Stimulated activated CD4-positive, alpha-beta T cell treated with anti-CD3 and anti-CD28 coated beads, Interleukin-12 subunit alpha, Interleukin-12 subunit beta, amount 100 ng/mL, for 24 hours (primary cell): ENCODE results near the gene KLHDC7B.

ENCODE experiments used
- DNase-seq, 2 experiments: peaks; one replicate each; pipeline ENCODE4 v3.0.0-alpha.2; 2020; ENCODE audit warnings: low read depth in 2 of 2

KLHDC7B gene

DNA sequence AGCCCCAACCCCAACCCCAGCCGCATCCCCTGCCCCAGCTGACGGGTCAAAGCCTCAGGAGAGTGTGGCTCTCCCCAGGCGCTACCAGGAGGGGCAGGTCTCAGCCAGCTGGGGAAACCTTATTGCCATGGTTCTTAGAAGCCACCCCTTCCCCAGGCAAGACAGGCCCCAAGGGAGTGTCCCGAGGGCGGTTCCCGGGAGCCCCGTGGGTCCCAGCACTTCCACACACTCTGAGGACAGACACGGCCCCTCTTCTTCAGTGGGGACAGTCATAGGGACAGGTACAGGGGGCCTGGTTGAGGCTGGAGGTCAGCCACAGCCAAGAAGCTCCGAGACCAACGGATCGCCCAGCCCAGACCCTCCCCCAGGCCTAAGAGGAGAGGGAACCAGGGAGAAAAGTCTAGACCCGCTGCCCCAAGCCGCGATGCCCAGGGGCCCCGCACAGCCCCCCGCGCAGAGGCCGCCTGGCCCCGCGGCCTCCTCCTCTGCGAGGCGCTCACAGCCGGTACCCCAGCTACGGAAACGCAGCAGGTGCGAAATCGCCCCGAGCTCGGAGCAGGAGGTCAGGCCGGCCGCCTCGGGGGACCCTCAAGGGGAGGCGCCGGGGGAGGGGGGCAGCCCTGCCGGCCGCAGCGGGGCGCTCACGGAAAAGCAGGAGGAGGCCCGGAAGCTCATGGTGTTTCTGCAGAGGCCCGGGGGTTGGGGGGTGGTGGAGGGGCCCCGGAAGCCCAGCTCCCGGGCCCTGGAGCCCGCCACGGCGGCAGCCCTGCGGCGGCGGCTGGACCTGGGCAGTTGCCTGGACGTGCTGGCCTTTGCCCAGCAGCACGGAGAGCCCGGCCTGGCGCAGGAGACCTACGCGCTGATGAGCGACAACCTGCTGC lies 2.6 kb downstream of the KLHDC7B start:
- DNase-seq = no peak

DNA sequence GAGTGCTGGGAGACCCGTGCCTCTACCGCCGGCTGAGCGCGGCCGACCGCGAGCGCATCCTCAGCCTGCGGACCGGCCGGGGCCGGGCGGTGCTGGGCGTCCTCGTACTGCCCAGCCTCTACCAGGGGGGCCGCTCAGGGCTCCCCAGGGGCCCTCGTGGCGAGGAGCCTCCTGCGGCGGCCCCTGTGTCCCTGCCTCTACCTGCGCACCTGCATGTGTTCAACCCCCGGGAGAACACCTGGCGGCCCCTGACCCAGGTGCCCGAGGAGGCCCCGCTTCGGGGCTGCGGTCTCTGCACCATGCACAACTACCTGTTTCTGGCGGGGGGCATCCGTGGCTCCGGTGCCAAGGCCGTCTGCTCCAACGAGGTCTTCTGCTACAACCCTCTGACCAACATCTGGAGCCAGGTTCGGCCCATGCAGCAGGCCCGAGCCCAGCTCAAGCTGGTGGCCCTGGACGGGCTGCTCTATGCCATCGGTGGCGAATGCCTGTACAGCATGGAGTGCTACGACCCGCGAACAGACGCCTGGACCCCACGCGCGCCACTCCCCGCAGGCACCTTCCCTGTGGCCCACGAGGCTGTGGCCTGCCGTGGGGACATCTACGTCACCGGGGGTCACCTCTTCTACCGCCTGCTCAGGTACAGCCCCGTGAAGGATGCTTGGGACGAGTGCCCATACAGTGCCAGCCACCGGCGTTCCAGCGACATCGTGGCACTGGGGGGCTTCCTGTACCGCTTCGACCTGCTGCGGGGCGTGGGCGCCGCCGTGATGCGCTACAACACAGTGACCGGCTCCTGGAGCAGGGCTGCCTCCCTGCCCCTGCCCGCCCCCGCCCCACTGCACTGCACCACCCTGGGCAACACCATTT lies 3.5 kb downstream of the KLHDC7B start:
- no peak for DNase-seq

DNA sequence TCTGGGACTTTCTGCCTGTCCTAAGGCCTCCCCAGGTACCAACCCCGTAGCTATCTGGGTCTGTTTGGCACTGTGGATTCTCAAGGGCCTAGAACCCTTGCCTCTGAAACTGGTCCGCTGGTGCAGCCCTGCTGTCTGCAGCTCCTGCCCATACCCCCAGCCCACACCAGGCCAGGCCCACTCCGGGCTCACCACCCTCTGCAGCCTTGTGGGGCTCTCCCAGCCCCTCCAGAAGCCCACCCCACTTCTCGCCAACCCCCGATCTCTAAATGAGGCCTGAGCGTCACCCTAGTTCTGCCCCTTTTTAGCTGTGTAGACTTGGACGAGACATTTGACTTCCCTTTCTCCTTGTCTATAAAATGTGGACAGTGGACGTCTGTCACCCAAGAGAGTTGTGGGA lies 4.7 kb downstream of the KLHDC7B start:
- DNase-seq = no peak

DNA sequence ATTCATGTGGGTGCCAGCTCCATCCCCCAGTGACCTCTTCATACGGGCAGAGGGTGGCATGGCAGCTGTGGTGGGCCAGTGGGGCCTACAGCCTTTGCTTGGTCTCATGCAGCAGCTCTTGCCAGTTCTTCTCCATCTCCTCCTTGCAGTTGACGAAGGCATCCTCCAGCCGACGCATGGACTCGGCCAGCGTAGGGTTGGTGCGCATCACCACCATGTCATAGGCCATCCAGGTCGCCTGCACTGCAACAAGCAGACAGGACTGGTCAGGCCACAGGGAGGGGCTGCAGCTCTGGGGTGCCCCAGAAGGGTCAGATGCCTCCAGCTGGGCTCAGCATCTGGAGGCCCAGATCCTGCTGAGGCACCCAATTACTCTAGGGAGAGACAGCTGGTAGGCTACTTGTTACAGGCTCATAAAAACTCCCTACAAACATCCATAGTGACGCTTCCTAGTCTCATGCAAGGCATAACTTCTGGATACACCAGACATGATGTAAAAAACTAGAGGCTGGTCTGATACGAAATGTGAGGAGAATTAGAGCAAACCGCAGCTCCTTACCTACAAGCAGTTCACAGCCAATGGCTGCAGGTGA lies 5.6 kb downstream of the KLHDC7B start:
- no peak for DNase-seq

DNA sequence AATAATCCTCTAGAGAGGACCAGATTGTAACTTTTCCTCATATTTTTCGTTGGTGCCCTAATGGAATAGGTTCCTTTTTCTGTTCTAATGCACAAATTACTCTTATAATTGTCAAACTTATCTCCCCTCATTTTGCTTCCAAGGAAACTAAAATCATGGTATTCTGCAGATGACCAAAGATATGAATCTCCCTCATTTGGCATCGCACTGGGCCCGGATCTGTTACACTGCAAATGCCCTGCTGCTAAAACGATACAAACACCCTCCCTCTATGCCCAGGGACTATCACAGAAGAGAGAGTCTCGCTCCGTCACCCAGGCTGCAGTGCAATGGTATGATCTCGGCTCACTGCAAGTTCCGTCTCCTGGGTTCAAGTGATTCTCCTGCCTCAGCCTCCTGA lies 7.6 kb downstream of the KLHDC7B start:
- no peak for DNase-seq

DNA sequence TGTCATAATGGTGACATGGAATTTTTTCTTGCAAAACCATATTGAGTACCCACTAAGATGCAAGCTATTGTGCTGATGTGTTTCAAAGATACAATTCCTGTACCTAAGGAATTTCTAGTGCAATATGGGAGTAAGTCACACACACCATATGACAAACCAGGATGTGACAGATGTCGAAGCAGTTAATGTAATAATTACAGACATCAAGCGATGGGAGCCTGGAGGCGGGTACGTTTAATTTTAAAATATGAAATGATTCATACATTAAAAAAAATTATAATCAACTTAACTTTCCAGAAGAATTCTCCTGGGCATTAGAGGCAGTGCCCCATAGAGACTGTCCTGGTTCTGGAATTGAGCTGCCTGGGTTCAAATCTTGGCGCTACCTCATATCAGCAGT lies 11.0 kb downstream of the KLHDC7B start:
- no peak for DNase-seq

DNA sequence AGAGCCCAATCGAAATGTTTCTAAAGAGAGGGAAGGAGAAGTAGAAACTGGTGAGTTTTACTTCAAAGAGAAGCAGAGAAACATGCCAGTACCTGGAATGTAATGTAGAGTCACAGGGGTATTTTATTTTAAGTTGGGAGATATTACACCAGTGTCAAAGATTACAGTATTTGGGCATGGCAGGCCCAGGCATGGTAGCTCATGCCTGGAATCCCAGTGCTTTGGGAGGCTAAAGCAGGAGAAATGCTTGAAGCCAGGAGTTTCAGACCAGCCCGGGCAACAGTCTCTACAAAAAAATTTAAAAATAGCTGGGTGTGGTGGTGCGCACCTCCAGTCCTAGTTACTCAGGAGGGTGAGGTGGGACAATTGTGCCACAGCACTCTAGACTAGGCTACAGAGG lies 14.3 kb downstream of the KLHDC7B start:
- no peak for DNase-seq

DNA sequence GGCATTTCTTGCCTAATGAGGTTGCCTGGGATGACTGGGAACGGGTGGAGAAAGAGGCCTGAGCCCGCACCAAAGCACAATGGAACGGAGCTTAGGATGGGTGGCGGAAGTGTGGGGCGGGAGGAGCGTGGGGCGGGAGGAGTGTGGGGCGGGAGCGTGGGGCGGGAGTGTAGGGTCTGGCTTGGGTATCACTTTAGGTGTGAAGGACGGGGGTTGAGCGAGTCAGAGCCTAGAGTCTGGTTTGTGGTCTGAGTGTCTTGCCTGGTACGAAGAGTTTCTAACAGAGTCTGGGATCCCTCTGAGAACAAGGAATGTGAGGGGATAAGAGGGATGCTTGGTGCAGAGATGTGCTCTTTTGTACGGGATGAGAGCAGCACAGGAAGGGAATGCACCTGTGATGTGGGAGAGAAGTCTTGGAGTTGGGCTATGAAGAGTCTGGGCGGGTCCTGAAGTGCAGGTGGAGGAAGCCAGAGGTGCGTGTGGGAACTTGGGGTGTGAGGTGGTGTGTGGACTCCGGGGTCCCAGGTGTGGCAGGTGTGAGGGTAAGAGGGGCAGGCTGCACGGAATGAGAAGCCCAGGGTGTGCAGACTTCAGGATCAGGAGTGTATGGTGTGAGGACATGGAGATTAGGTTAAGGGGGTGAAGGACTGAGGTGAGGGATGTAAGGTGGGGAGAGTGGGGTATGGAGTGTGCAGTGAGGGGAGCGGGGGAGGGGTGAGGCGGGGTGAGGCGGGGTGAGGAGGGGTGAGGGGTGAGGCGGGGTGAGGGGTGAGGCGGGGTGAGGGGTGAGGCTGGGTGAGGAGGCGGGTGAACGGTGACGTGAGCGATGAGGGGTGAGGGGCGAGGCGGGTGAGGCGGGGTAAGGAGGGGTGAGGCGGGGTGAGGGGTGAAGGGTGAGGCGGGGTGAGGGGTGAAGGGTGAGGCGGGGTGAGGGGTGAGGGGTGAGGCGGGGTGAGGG lies 16.0 kb downstream of the KLHDC7B start:
- no peak for DNase-seq

DNA sequence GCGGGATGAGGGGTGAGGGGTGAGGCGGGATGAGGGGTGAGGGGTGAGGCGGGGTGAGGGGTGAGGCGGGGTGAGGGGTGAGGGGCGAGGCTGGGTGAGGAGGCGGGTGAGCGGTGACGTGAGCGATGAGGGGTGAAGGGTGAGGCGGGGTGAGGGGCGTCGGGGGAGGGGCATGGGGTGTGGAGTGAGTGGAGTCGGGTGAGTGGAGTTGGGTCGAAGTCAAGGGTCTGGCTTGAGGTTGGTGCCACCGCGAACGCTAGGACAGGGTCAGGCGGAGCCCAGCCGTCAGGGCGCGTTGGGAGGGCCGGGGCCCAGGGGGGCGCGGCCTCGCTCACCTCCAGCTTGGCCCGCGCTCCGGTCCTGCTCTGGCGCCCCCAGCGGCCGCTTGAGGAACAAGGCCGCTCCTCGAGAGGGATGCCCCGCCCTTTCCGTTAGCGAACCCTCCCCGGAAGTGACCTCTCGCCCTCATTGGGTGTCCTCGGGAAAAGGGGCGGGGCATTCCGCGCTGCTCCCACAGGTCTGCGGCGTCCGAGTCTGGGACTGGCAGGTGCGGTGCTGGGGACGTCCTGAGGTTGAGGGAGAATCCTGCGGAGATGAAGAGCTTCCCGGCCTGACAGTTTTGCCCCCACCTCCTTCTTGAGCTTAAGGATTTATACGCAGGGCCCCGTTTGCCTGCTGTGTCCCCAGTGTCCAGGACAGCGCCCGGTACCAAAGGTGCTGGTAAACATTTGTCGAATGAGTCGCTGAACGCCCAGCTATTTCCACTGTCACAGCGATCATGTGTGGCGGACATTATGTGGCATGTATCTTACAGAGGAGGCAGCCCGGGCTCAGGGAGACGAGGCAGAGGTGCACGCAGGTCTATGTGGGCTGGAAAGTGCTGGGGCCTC lies 17.1 kb downstream of the KLHDC7B start, which contains the start of gene SYCE3:
Gene SYCE3 (minus strand): TSS at position 397 of the 890 bp plus-strand sequence. CDS start 6,514 bp downstream, outside the sequence.
- peak; percentile 96 to 98 for DNase-seq

DNA sequence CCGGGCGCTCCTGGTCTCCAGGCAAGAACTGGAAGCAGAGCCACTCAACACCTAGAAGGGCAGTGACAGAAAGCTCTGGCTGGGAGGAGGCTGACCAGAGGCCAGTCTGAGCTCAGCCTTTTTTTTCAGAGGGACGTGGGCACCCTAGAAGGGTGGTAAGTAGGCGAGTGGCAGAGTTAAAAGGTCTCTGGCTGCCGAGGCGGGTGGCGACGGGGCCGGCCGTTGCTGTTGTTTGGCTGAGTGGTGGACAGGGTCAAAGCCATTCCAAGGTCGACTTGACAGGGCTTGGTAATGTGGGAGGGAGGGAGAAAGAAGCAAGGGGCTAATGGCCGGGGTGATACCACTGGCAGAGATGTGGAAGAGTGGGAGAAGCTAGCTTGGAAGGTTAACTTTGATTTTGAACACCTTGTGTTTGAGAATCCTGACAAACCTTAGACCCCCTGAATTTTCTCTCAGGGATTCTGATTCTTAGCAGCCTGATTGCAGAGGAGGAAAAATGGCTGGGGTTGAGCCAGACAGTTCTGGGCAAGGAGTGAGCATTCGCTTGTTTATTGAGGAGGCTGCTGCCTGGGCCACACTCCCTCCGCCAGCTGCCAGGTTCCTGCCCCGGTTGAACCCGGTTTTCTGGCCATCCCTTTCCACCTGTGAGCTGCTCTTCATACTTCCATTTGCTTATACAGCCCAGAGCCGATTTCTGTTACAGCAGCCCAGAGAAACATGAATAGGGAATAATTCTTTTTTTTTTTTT lies 17.9 kb downstream of the KLHDC7B start:
- no peak for DNase-seq

DNA sequence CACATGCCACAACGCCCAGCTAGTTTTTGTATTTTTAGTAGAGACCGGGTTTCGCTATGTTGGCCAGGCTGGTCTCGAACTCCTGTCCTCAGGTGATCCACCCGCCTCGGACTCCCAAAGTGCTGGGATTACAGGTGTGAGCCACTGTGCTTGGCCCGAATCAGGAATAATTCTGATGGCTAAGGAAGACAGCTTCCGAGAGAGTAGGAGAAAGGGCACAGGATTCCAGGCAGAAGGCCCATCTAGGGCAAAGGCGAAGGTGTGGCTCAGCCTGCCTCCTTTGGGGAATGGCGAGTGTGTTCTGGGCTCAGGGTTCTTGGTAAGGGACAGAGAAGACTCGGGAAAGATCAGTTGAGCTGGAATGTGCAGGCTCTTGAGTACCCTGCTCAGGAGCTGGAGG lies 18.6 kb downstream of the KLHDC7B start:
- DNase-seq = no peak

DNA sequence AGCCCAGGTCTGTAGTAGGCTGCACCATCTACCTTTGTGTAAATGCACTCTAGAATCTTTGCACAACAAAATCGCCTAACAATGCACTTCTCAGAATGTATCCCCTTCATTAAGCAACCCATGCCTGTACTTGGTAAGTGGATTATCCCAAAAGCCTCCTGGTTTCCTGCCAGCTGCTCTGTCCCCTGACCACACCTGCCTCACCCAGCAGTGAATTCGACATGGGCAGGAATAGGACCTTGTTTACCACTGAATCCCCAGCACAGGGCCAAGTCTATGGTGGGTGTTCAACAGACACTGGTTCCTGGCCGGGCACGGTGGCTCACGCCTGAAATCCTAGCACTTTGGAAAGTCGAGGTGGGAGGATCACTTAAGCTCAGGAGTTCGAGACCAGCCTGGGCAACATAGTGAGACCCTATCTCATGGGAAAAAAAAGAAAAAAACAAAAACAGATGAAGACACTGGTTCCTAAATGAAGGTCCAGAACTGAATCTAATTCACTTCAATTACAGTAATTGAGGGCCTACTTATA lies 22.1 kb downstream of the KLHDC7B start:
- DNase-seq = no peak

DNA sequence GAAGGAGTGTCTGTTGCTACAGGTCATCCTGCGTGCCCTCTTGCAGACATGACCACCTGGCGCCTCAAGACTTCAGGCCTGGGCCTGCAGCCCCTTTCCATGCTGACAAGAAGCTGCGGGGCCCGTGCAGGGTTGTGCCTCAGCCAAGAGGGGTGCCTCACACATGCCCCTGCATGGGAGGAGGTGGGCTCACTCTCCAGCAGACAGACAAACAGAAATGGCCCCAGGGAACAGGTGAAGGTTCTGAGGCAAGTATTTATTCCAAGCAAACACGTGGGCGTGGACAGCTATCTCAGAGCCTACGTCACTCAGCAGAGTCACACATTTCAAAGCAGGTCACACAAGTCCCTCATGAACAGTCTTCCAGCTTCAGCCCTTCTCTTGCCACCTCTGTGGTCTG lies 22.9 kb downstream of the KLHDC7B start:
- no peak for DNase-seq

DNA sequence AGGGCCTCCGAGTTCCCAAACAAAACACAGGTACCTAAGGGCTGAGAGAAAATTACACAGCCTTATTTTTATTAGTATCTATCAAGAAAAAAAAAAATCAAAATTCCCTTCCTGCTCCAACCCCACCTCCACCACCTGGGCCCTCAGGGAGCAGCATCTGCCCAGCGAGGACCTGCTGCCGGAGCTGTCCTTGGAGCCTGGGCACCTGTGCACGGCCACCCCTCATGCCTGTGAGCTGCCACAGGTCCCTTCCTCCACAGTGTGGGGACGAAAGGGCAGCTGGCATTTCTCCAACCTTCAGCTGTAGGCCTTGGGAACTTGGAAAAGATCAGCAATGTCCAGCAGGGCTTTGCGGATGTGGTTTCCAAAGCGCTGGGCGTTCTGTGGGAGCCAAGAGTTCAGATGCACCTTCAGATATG lies 23.4 kb downstream of the KLHDC7B start:
- no peak for DNase-seq

DNA sequence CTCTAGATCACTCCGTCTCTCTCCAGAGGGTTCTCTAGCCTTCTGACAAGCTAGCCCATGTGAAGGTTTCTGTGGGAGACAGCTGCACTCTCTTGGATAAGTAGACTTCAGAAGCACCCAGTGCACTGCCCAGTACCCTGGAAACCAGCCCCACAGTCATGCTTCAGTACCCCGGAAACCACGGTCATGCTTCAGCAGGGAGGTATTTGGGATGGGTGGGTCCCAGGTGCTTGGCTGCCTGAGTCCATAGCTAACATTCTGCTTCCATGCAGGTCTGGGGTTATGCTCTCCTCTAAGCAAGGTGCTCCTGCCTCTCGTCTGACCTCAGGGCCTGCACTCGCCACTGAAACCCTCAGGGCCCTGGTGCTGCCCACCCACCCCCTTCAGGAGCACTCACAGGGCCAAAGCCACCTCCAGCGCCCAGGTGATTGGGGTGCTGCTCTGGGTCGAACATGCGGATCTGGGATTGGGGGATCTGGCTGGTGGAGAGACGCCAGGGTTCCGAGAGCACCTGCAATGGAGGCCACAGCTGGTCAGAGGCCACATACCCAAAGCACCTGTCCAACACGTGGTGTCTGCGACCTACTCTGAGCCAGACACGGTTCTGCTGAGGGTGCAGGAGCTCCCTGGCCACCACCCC lies 24.3 kb downstream of the KLHDC7B start:
- DNase-seq = no peak

DNA sequence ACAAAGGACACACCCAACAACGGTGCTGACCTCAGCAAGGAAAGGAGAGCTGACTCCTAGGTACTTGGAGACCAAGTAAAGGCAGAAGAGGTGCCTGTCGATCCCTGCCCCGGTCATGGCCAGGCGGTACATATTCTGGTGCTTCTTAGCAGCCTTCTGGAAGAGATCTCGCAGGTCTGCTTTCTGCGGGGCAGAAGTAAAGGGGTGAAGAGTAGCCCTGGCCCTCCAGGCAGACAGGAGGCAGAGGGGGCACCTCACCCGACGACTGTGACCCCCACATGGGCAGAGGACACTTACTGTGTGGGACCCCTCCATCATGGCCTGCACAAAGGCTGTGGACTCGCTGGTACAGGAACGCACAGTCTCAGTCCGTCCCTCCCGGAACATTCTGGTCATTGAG lies 25.2 kb downstream of the KLHDC7B start:
- no peak for DNase-seq

DNA sequence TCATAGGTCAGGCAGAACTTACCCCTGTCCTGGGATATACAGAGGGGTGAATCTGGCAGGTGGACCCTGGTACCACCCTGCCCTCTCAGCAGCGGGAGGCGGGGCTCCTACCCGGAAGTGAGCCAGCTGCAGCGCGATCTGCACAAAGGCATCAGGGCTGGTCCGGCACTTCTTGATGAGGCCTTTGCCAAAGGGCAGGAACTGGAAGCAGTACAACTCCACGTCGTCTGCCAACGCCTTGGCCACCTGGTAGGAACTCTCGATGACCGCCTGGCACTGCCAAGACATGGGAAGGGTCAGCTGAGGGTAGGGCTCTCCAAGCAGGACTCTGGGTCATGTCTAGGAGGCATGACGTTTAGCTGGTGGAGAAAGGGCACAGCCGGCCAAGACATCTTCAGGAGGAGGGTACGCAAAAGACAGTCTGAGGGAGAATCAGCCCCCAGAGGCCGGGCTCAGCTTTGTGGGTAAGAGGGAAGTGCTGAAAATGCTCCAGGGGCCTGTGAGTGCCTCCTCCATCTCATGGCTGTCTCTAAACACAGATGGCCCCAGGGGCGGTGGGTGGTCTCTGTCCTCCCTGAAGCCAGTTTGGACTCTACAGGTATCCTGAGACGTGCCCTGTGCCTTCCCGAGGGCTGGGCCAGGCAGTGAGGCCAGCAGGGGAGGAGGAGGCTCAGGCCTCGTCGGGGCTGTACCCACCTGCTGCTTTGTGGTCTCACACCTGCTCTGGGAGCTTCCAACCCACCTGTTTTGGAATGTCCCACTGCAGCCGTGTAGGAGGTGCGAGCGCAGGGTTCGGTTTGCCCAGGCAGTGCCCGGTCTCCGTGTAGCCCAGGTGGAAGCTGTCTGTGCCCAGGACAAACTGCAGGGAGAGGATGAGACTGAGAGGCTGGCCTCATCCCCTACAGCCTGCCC lies 25.8 kb downstream of the KLHDC7B start:
- no peak for DNase-seq

DNA sequence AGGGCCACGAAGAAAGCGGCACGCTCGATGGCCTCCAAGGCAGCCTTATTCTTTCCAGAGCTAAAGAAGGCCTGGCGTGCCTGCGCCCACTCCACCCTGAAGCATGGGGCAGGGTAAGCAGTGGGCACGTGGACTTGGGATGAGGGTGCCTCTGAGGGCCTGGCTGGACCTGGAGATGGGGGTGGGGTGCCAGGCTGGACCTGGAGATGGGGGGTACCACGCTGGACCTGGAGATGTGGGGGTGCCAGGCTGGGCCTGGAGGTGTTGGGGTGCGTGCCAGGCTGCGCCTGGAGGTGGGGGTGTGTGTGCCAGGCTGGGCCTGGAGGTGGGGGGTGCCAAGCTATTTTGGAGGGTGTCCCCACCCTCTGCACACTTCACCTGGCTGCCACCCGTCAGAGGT lies 27.3 kb downstream of the KLHDC7B start:
- no peak for DNase-seq
